ENCODE results near the gene SASH3.

- TF ChIP-seq CTCF (IDR thresholded peaks at IDR 0.05) (no peak), POLR2A (IDR thresholded peaks at IDR 0.05) (no peak)
These were observed 23.1 kb downstream of the SASH3 start for GRCh38 chrX:129802863-129803262.
